Stimulated activated naive B cell treated with anti-CD40 and anti-IgM and Interleukin-4, amounts not matched to agents 10 μg/mL and 1 μg/mL and 100 μg/mL, for 72 hours (primary cell): ENCODE data around the gene SLC39A13.
A peak's percentile ranks its signal among the peaks of the same experiment; 100 is the strongest.

ENCODE experiments used
- ATAC-seq, 2 donors: fragments of 150-1000 bp; cut with Tn5 transposase; replicated peaks; 2 replicates each; pipeline ENCODE4 v1.10.0; 2021; ENCODE audit warnings: moderate library complexity in 1 of 2
- DNase-seq: peaks from one replicate; pipeline ENCODE4 v3.0.0; 2021
- H3K27ac Mint-ChIP-seq: one replicate; pipeline ENCODE4 v1.8.0; 2022; ENCODE audit warnings: mild to moderate bottlenecking, mixed read lengths
- H3K27me3 Mint-ChIP-seq, 2 donors: one replicate each; pipeline ENCODE4 v1.8.0; 2022; ENCODE audit warnings: mixed read lengths in 2 of 2
- H3K36me3 Mint-ChIP-seq, 2 donors: one replicate each; pipeline ENCODE4 v1.8.0; 2022; ENCODE audit warnings: mixed read lengths in 2 of 2, mild to moderate bottlenecking in 1 of 2
- H3K4me1 Mint-ChIP-seq, 2 donors: one replicate each; pipeline ENCODE4 v1.8.0; 2022; ENCODE audit warnings: mixed read lengths in 2 of 2, mild to moderate bottlenecking in 1 of 2
- H3K4me3 Mint-ChIP-seq, 2 donors: one replicate each; pipeline ENCODE4 v1.8.0; 2022; ENCODE audit warnings: mild to moderate bottlenecking in 2 of 2, mixed read lengths in 2 of 2, moderate library complexity in 1 of 2
- H3K9me3 Mint-ChIP-seq, 2 donors: one replicate each; pipeline ENCODE4 v1.8.0; 2022; ENCODE audit warnings: mixed read lengths in 2 of 2, mild to moderate bottlenecking in 1 of 2

SLC39A13 gene

GRCh38 chr11:47391077-47391583 is 17.3 kb upstream of the SLC39A13 start:
- peaks cover 45 to 81% of the 10 kb centered on the region in 2 donors for H3K4me1 Mint-ChIP-seq
- H3K36me3 Mint-ChIP-seq: no peaks in the 10 kb centered on the region
- H3K27me3 Mint-ChIP-seq: no peaks in the 10 kb centered on the region
- H3K27ac Mint-ChIP-seq: peak overlapping the region; percentile 88
- ATAC-seq (peak; percentile 54 to 55), DNase-seq (peak; percentile 42)
- no peaks in the 10 kb centered on the region for H3K9me3 Mint-ChIP-seq
- H3K4me3 Mint-ChIP-seq: no peak overlapping the region

GRCh38 chr11:47391711-47392432 is 16.5 kb upstream of the SLC39A13 start:
- peaks cover 45 to 81% of the 10 kb centered on the region in 2 donors for H3K4me1 Mint-ChIP-seq
- H3K27ac Mint-ChIP-seq: peak overlapping the region; percentile 88
- no peaks in the 10 kb centered on the region for H3K36me3 Mint-ChIP-seq
- H3K27me3 Mint-ChIP-seq: no peaks in the 10 kb centered on the region
- ATAC-seq (no peak), DNase-seq (no peak)
- H3K4me3 Mint-ChIP-seq: no peak overlapping the region
- no peaks in the 10 kb centered on the region for H3K9me3 Mint-ChIP-seq

GRCh38 chr11:47392546-47393162 is 15.7 kb upstream of the SLC39A13 start:
- Mint-ChIP-seq H3K27ac (peak overlapping the region; percentile 67), H3K27me3 (no peaks in the 10 kb centered on the region), H3K36me3 (no peaks in the 10 kb centered on the region), H3K9me3 (no peaks in the 10 kb centered on the region), H3K4me1 (peaks cover 49 to 86% of the 10 kb centered on the region in 2 donors), H3K4me3 (peak overlapping the region; percentile 10 to 47)
- DNase-seq (no peak), ATAC-seq (no peak)

GRCh38 chr11:47393163-47394049 is 15.0 kb upstream of the SLC39A13 start:
- H3K4me1 Mint-ChIP-seq: peaks cover 50 to 84% of the 10 kb centered on the region in 2 donors
- no peaks in the 10 kb centered on the region for H3K9me3 Mint-ChIP-seq
- peak; percentile 10 to 14 for ATAC-seq
- peak overlapping the region; percentile 98 for H3K27ac Mint-ChIP-seq
- peak overlapping the region; percentile 25 to 60 for H3K4me3 Mint-ChIP-seq
- H3K36me3 Mint-ChIP-seq: no peaks in the 10 kb centered on the region
- DNase-seq: no peak
- H3K27me3 Mint-ChIP-seq: no peaks in the 10 kb centered on the region

GRCh38 chr11:47394050-47394321 is 14.4 kb upstream of the SLC39A13 start:
- Mint-ChIP-seq H3K27me3 (no peaks in the 10 kb centered on the region), H3K9me3 (no peaks in the 10 kb centered on the region), H3K4me3 (peak overlapping the region; percentile 78 to 80), H3K36me3 (no peaks in the 10 kb centered on the region), H3K27ac (peak overlapping the region; percentile 98), H3K4me1 (peaks cover 51 to 82% of the 10 kb centered on the region in 2 donors)
- ATAC-seq: no peak
- DNase-seq: no peak

- Mint-ChIP-seq H3K4me1 (peaks cover 52 to 80% of the 10 kb centered on the region in 2 donors), H3K9me3 (no peaks in the 10 kb centered on the region), H3K4me3 (peak overlapping the region; percentile 78 to 80), H3K27me3 (no peaks in the 10 kb centered on the region), H3K36me3 (no peaks in the 10 kb centered on the region), H3K27ac (peak overlapping the region; percentile 98)
- DNase-seq (peak; percentile 45), ATAC-seq (peak; percentile 77 to 79)
Observed at GRCh38 chr11:47394322-47395222, 13.8 kb upstream of the SLC39A13 start.

GRCh38 chr11:47395223-47396048 is 13.0 kb upstream of the SLC39A13 start:
- Mint-ChIP-seq H3K4me1 (peaks cover 51 to 81% of the 10 kb centered on the region in 2 donors), H3K27ac (peak overlapping the region; percentile 98), H3K36me3 (no peaks in the 10 kb centered on the region), H3K9me3 (no peaks in the 10 kb centered on the region), H3K27me3 (no peaks in the 10 kb centered on the region), H3K4me3 (peak overlapping the region; percentile 78 to 80)
- ATAC-seq (peak; percentile 2 to 10), DNase-seq (no peak)

GRCh38 chr11:47396049-47396320 is 12.4 kb upstream of the SLC39A13 start:
- DNase-seq (no peak), ATAC-seq (no peak)
- H3K9me3 Mint-ChIP-seq: no peaks in the 10 kb centered on the region
- no peaks in the 10 kb centered on the region for H3K27me3 Mint-ChIP-seq
- no peak overlapping the region for H3K4me3 Mint-ChIP-seq
- peaks cover 53 to 81% of the 10 kb centered on the region in 2 donors for H3K4me1 Mint-ChIP-seq
- no peaks in the 10 kb centered on the region for H3K36me3 Mint-ChIP-seq
- H3K27ac Mint-ChIP-seq: peak overlapping the region; percentile 98

- H3K9me3 Mint-ChIP-seq: no peaks in the 10 kb centered on the region
- H3K4me3 Mint-ChIP-seq: no peak overlapping the region
- peak overlapping the region; percentile 59 for H3K27ac Mint-ChIP-seq
- H3K27me3 Mint-ChIP-seq: no peaks in the 10 kb centered on the region
- H3K4me1 Mint-ChIP-seq: peaks cover 47 to 74% of the 10 kb centered on the region in 2 donors
- DNase-seq (no peak), ATAC-seq (no peak)
- no peaks in the 10 kb centered on the region for H3K36me3 Mint-ChIP-seq
Observed at GRCh38 chr11:47398011-47398410, 10.4 kb upstream of the SLC39A13 start.

GRCh38 chr11:47398551-47398950 is 9.8 kb upstream of the SLC39A13 start:
- ATAC-seq (no peak), DNase-seq (no peak)
- Mint-ChIP-seq H3K9me3 (no peaks in the 10 kb centered on the region), H3K4me3 (peak overlapping the region; percentile 44 to 56), H3K27ac (peak overlapping the region; percentile 73), H3K4me1 (peaks cover 44 to 74% of the 10 kb centered on the region in 2 donors), H3K36me3 (no peaks in the 10 kb centered on the region), H3K27me3 (no peaks in the 10 kb centered on the region)

- Mint-ChIP-seq H3K27ac (peak overlapping the region; percentile 96), H3K4me3 (peak overlapping the region; percentile 78 to 86), H3K36me3 (no peaks in the 10 kb centered on the region), H3K27me3 (no peaks in the 10 kb centered on the region), H3K9me3 (no peaks in the 10 kb centered on the region), H3K4me1 (peaks cover 39 to 59% of the 10 kb centered on the region in 2 donors)
- DNase-seq: no peak
- peak; percentile 64 to 73 for ATAC-seq
Observed at GRCh38 chr11:47399860-47400767, 8.3 kb upstream of the SLC39A13 start.

GRCh38 chr11:47400768-47401279 is 7.6 kb upstream of the SLC39A13 start:
- Mint-ChIP-seq H3K9me3 (no peaks in the 10 kb centered on the region), H3K27ac (peak overlapping the region; percentile 96), H3K27me3 (no peaks in the 10 kb centered on the region), H3K4me3 (peak overlapping the region; percentile 73 to 78), H3K4me1 (peaks cover 33 to 52% of the 10 kb centered on the region in 2 donors), H3K36me3 (no peaks in the 10 kb centered on the region)
- DNase-seq: no peak
- peak; percentile 79 to 81 for ATAC-seq
